HG03045 (cell line): ENCODE data around the gene TSPAN5.

Source experiments
- ATAC-seq: cut with Tn5 transposase; IDR thresholded peaks from one replicate; pipeline ENCODE4 v1.9.1; 2021; ENCODE audit warnings: mild to moderate bottlenecking, moderate library complexity; ENCODE audit not compliant: unreplicated experiment

Gene TSPAN5

GRCh38 chr4:98646422-98646821, 12.0 kb downstream of the TSPAN5 start:
- ATAC-seq: no peak

DNA sequence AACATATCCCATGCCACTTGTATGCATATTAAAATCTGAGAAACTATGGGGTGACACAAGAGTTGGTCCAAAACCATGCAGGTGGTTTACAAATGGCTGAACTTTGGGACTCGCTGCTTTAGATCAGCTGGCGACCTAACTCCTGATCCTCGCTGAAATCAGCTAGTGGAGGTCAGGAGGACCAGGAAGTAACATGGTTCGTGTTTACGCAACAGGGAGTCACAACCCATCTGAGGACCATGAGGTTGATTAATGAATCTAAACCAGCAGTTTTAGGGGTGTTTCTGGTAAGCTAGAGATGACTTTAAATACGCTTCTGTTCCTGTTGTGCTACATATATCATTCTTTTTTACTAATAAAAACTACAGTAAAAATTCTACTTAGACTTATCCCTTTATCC, 12.9 kb downstream of the TSPAN5 start:
- no peak for ATAC-seq

- ATAC-seq: no peak
These were observed 14.7 kb downstream of the TSPAN5 start for GRCh38 chr4:98643755-98644154.

- no peak for ATAC-seq
These were observed 15.4 kb downstream of the TSPAN5 start for GRCh38 chr4:98642991-98643426.

DNA sequence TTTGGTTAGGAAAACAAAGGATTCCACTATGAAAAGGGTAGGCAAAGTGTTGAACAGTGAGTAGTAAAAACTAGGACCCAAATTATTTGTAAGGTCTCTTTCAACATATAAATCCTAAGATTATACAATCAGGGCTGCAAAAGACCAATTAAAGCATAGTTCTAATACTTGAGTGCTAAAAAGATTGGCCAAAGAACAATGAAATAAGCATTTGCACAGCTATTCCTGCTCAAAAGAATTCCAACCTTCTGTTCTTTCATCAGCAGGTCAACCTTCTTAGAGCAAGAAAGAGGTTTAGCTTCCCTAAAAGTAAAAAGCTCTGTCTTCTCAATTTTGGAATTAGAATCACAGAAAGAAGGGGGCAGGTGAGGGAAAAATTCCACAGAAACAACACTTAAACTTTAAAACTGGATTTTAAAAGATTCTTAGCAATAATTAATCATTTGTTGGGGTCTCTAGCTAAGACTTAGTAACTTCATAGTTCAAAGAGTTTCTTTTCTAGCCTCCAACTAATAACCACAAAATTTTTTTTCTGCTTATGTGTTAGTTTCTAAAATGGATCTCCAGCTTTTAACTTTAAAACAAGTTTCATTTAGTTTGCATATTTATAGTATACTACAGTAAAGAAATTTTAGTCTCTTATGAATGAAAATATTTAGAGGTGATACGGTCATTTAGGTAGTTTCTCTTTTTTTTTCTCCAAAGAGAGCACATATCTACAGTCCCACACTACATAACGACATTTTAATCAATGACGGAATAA, 16.3 kb downstream of the TSPAN5 start:
- ATAC-seq: no peak

GRCh38 chr4:98641376-98641775, 17.0 kb downstream of the TSPAN5 start:
- ATAC-seq: no peak

DNA sequence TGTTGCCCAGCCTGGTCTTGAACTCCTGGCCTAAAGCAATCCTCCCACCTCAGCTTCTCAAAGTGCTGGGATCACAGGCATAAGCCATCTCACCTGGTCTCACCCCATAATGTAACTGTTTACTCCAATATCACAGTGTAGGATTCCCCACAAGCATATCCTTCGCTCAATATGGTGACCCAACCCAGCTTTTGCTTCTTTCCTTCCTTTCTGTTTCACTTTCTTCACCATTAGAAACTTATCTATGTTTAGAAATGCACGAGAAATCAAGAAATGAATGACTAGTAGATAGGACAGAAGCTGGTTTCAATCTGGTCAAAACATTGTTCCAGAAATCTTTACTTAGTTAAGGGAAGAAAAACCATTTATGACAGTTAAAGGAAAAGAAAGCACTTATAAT, 18.9 kb downstream of the TSPAN5 start:
- ATAC-seq: peak; percentile 73

DNA sequence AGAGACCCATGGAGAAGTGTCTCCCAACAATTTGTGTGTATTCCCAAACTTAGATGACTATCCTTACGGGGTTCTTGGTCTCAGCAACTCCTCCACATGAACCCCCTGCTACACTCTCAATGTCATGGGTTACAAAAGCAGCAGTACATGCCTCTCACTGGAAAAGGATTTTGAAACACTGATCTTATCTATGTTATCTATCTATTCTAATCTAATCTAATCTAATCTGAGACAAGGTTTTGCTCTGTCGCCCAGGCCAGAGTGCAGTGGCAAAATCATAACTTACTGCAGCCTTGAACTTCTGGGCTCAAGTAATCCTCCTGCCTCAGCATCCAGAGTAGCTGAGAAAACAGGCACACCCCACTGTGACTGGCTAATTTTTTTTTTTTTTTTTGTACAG, 19.3 kb downstream of the TSPAN5 start:
- ATAC-seq: no peak

- ATAC-seq: no peak
These were observed 19.8 kb downstream of the TSPAN5 start for GRCh38 chr4:98638661-98639060.

GRCh38 chr4:98634061-98634460, 24.4 kb downstream of the TSPAN5 start:
- no peak for ATAC-seq

DNA sequence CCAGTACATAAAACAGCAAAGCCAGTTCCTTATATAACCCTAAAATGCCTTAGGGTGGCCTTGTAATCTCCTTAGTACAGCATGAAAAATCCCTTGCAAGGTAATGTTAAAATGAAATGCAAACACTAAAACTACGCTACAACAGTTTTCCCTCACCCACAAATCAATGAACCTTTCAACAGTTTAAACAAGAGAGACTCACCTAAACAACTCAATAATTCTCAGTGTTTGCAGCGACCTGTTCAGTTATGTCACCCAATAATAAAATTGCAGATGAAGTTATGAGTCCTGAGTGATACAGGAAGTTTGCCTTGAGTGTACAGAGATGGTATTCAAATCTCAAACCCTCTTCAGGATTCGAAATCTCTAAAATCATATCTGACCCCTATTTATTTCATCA, 25.3 kb downstream of the TSPAN5 start:
- no peak for ATAC-seq

GRCh38 chr4:98632258-98632657, 26.2 kb downstream of the TSPAN5 start:
- ATAC-seq: no peak

GRCh38 chr4:98631506-98631905, 26.9 kb downstream of the TSPAN5 start:
- ATAC-seq: no peak

GRCh38 chr4:98630737-98631454, 27.5 kb downstream of the TSPAN5 start:
- no peak for ATAC-seq

DNA sequence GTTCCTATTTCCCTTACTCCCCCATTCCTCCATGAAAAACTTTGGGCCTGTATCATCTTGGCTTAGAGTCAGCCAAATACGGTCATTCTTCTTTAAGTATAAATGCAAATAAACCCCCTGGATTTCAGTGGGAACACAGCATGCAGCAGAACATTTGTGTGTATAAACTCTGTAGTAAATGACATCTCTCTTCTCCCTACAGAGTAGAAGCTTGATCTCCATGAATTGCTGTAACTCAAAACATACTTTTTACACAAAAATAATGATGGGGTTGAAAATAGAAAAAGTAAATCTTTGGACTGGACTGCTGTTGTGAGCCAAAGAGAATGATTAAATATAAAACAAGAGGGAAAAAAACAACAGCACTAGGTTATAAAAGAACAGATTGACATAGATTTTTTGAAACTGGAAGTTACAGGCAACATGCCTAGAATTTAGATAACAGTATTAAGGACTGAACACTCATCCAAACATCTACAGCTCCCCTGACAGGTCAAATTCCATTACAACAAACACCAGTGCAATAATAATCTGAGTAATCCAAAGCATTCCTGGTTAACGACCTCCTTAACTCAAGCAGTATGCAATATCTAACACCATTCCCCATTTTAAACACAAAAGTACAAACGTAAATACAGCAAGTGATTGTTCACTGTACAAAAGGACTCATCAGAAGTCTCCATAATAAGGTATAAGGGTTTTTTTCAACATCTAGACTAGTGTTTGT, 30.7 kb downstream of the TSPAN5 start:
- no peak for ATAC-seq

DNA sequence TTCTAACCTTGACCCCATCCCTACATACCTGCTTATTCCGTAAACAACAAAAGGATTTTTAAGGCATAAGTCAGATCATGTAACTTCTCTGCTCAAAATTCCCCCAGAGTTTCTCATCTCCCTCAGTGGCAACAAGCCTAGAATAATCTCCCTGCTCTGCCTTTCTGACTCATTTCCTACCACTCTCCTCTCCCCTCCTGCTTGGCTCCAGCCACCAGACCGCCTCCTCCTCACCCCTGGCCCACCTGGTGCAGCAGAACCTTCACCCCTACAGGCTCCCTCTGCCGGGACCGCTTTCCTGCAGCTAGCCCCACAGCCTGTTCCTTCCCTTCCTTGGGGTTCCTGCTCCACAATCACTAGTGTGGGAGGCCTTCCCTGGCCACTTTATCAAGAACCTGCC, 32.1 kb downstream of the TSPAN5 start:
- no peak for ATAC-seq

DNA sequence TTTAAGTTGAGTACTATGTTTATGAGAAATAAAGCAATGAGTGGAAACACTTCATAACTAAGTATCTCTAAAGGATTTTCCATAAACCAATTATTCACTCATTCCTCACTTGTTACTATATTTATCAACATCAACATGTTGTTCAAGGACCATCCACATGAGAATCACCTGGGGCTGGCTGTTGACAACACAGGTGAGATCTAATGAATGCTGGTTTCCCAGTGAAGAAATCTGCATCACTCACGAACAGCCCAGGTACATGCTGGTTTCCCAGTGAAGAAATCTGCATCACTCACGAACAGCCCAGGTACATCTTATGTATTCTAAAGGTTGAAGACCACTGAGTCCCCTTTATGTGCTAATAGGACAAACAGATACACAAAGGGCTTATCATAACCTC, 32.5 kb downstream of the TSPAN5 start:
- no peak for ATAC-seq

- no peak for ATAC-seq
These were observed 33.0 kb downstream of the TSPAN5 start for GRCh38 chr4:98625399-98625798.

DNA sequence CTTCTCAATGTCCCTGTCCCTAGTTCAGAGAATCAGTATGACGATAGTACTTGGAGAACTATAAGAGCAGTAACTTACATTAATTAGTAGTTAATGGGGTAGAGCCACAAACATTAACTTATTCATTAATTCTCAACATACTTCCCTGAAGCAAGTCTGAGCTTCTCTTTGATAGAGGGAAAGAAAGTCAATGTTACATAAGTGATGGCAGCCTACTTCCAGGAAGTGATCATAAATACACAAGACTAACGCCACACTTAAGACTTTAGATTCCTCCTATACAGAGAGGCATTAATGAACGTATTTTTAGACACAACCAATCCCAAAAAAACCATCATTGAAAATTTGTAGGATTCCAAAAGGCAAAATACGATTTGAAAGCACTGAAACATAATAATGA, 33.8 kb downstream of the TSPAN5 start:
- no peak for ATAC-seq

- no peak for ATAC-seq
These were observed 34.3 kb downstream of the TSPAN5 start for GRCh38 chr4:98624144-98624543.

GRCh38 chr4:98623126-98623802, 35.1 kb downstream of the TSPAN5 start:
- ATAC-seq: no peak
